SJCRH30 (cell line): ENCODE data around the gene ARHGAP26. TPM values are rescaled to one million over a fixed set of nuclear protein-coding genes. Genes with fewer than 3 reads are reported as not detected.
"Not testable (repeated sequence)": the region's sequence is repeated elsewhere in the genome, so short reads cannot be mapped to it uniquely, and the experiment has no call there.

Source experiments
- DNase-seq, 2 experiments: peaks; one replicate each; pipeline ENCODE4 v3.0.0-alpha.2; 2015 to 2020
- H3K27ac ChIP-seq: fragments of 250-450 bp; sonication (Bioruptor Pico); 2 replicates; pipeline ENCODE4 v1.5.1; 2020; ENCODE audit warnings: mild to moderate bottlenecking, moderate library complexity
- H3K27me3 ChIP-seq: fragments of 250-450 bp; sonication (Bioruptor Pico); 2 replicates; pipeline ENCODE4 v1.5.1; 2020; ENCODE audit warnings: mild to moderate bottlenecking, moderate library complexity
- H3K36me3 ChIP-seq: fragments of 250-450 bp; sonication (Bioruptor Pico); 2 replicates; pipeline ENCODE4 v1.5.1; 2020; ENCODE audit warnings: mild to moderate bottlenecking, moderate library complexity
- H3K4me1 ChIP-seq: fragments of 250-450 bp; sonication (Bioruptor Pico); 2 replicates; pipeline ENCODE4 v1.5.1; 2020; ENCODE audit warnings: mild to moderate bottlenecking, moderate library complexity
- H3K4me3 ChIP-seq: fragments of 250-450 bp; sonication (Bioruptor Pico); 2 replicates; pipeline ENCODE4 v1.5.1; 2020; ENCODE audit warnings: mild to moderate bottlenecking, moderate library complexity
- H3K9me3 ChIP-seq: fragments of 250-450 bp; sonication (Bioruptor Pico); replicated peaks from 2 replicates; pipeline ENCODE4 v1.5.1; 2020; ENCODE audit warnings: mild to moderate bottlenecking, moderate library complexity
- total RNA-seq: library from RNA; depleted of rRNA; stranded (reverse); fragments of >200 nt; shearing (Covaris generic); gene quantifications from 2 replicates; pipeline ENCODE4 v1.2.3, GENCODE V29; 2014

ARHGAP26 gene
- total RNA-seq, 1 experiment from 2014 or later = 16.9 TPM

DNA sequence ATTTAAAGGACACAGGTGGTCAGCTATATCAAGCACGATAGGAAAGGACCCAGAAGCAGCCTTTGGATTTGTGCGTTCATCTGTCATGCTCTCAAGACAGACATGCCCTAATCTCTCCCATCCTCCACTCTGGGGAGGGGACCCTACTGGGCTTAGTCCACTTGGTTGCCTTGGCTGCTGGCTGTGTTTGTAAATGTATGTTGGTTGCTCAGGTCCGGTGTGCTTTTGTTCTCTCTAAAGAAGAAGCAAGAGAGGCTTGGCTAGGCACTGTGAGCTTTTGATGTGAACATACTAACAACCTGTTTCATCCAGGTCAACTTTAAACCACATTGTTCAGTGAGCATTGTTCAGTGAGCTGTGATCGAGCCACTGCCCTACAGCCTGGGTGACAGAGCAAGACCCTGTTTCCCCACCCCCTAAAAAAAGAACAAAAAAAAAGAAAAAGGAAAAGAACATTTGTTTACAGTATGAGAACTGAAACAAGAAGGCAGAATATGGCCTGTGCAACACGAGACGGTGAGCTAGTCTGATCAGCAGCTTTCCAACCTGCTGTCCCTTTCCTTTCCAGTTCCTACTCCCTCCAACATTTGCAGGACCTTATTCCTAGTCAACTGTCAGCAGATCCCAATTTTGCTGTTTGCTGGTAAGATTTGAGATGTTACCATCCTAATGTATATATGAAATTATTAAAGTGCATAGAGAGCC, 228.3 kb downstream of the ARHGAP26 start:
- H3K36me3 ChIP-seq = no peaks in the 10 kb centered on the region; the same call in 1 of the 2 replicates
- DNase-seq = no peak

DNA sequence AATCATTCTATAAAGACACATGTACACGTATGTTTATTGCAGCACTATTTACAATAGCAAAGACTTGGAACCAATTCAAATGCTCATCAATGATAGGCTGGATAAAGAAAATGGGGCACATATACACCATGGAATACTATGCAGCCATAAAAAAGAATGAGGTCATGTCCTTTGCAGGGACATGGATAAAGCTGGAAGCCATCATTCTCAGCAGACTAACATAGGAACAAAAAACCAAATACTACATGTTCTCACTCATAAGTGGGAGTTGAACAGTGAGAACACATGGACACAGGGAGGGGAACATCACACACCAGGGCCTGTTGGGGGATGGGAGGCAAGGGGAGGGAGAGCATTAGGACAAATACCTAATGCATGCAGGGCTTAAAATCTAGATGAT, 230.4 kb downstream of the ARHGAP26 start:
- H3K9me3 ChIP-seq, H3K27me3 ChIP-seq, H3K4me3 ChIP-seq, DNase-seq, H3K27ac ChIP-seq, H3K4me1 ChIP-seq, H3K36me3 ChIP-seq: not testable (repeated sequence)

More for the DNA sequence above, 228.3 kb downstream of the ARHGAP26 start:
- no peak overlapping the region for H3K4me3 ChIP-seq
- no peaks in the 10 kb centered on the region for H3K27me3 ChIP-seq
- no peak overlapping the region for H3K27ac ChIP-seq
- no peaks in the 10 kb centered on the region; the same call in 1 of the 2 replicates for H3K9me3 ChIP-seq
- no peaks in the 10 kb centered on the region for H3K4me1 ChIP-seq

DNA sequence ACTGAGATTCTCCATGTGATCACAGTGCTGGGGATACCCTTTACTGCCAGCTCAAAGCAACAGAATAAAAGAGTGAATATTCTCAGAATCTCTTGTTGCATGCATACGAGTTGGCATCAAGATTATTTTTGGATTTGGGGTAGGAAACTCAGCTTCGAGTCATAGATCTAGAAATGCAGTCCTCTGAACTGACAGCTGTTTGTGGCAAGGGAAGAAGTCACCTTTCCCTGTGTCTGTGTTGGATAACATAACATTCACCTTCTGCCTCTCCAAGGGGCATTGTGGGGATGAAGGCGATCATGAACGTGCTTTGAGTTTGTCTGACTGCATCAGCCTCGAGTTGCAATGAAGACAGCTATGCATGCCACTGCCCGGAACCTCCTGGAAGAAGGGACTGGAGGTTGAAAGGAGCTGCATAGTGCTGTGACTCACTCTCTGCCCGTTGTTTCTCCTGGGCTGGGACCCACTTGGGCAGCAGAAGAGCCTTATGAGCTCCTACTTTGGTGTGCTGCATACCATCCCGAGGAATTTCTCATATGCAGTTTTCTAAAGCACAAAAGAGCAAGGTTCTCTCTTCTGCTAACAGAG, 231.7 kb downstream of the ARHGAP26 start:
- H3K9me3 ChIP-seq = no peaks in the 10 kb centered on the region
- no peaks in the 10 kb centered on the region for H3K27me3 ChIP-seq
- no peaks in the 10 kb centered on the region for H3K4me1 ChIP-seq
- no peak overlapping the region for H3K4me3 ChIP-seq
- DNase-seq = no peak
- no peaks in the 10 kb centered on the region; the same call in 1 of the 2 replicates for H3K36me3 ChIP-seq
- no peak overlapping the region for H3K27ac ChIP-seq

- no peaks in the 10 kb centered on the region for H3K4me1 ChIP-seq
- DNase-seq = peak in 1 of 2 experiments; percentile 61
- no peaks in the 10 kb centered on the region; the same call in 1 of the 2 replicates for H3K36me3 ChIP-seq
Observed at GRCh38 chr5:143002459-143003327, 232.5 kb downstream of the ARHGAP26 start.

GRCh38 chr5:143003328-143003636, 233.1 kb downstream of the ARHGAP26 start:
- no peak for DNase-seq
- Histone ChIP-seq H3K4me1 (no peaks in the 10 kb centered on the region), H3K27me3 (no peaks in the 10 kb centered on the region), H3K27ac (no peak overlapping the region), H3K4me3 (no peak overlapping the region), H3K36me3 (no peaks in the 10 kb centered on the region; the same call in 1 of the 2 replicates), H3K9me3 (no peaks in the 10 kb centered on the region)

More at GRCh38 chr5:143002459-143003327, 232.5 kb downstream of the ARHGAP26 start:
- H3K27ac ChIP-seq = no peak overlapping the region
- H3K27me3 ChIP-seq = no peaks in the 10 kb centered on the region
- no peaks in the 10 kb centered on the region for H3K9me3 ChIP-seq
- no peak overlapping the region for H3K4me3 ChIP-seq

GRCh38 chr5:143004361-143005145, 234.4 kb downstream of the ARHGAP26 start:
- H3K27me3 ChIP-seq = no peaks in the 10 kb centered on the region
- no peak overlapping the region for H3K4me3 ChIP-seq
- H3K27ac ChIP-seq = no peak overlapping the region
- H3K9me3 ChIP-seq = no peaks in the 10 kb centered on the region
- H3K4me1 ChIP-seq = no peaks in the 10 kb centered on the region
- no peaks in the 10 kb centered on the region; the same call in 1 of the 2 replicates for H3K36me3 ChIP-seq
- DNase-seq = no peak

DNA sequence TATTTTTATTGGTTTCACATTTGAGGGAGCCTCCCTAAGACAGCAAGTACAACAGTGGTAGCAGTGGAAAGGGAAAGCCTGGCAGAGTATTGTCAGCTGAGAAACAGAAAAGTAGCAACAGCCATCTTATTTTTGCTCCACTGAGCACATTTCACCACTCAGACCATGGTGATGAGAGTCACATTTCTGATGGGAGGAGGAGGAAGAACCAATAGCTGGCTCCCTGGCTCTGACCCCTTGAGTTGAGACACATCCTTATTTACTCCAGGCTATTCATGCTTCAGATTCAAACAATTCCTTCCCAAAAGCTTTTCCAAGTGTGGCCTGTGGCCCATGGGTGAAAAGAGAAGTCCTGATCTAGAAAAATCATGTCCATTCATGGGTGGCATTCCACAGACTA, 236.3 kb downstream of the ARHGAP26 start:
- no peaks in the 10 kb centered on the region for H3K9me3 ChIP-seq
- no peak overlapping the region for H3K27ac ChIP-seq
- no peaks in the 10 kb centered on the region; the same call in 1 of the 2 replicates for H3K36me3 ChIP-seq
- peaks cover 7% of the 10 kb centered on the region for H3K4me1 ChIP-seq
- no peaks in the 10 kb centered on the region for H3K27me3 ChIP-seq
- H3K4me3 ChIP-seq = no peak overlapping the region
- DNase-seq = no peak

- Histone ChIP-seq H3K9me3 (no peaks in the 10 kb centered on the region), H3K27me3 (no peaks in the 10 kb centered on the region)
- no peak for DNase-seq
Observed at GRCh38 chr5:143008032-143008431, 237.9 kb downstream of the ARHGAP26 start.

GRCh38 chr5:143008809-143009521, 238.8 kb downstream of the ARHGAP26 start:
- DNase-seq = no peak
- no peaks in the 10 kb centered on the region for H3K36me3 ChIP-seq
- no peak overlapping the region for H3K4me3 ChIP-seq
- peaks cover 11% of the 10 kb centered on the region for H3K4me1 ChIP-seq
- no peaks in the 10 kb centered on the region for H3K27me3 ChIP-seq
- no peaks in the 10 kb centered on the region for H3K9me3 ChIP-seq
- no peak overlapping the region for H3K27ac ChIP-seq

More at GRCh38 chr5:143008032-143008431, 237.9 kb downstream of the ARHGAP26 start:
- H3K27ac ChIP-seq = no peak overlapping the region
- H3K4me1 ChIP-seq = peaks cover 11% of the 10 kb centered on the region
- no peaks in the 10 kb centered on the region for H3K36me3 ChIP-seq
- H3K4me3 ChIP-seq = no peak overlapping the region

GRCh38 chr5:143010351-143010750, 240.2 kb downstream of the ARHGAP26 start:
- Histone ChIP-seq H3K4me3 (no peak overlapping the region), H3K27me3 (no peaks in the 10 kb centered on the region), H3K4me1 (peaks cover 11% of the 10 kb centered on the region), H3K9me3 (no peaks in the 10 kb centered on the region), H3K27ac (no peak overlapping the region), H3K36me3 (no peaks in the 10 kb centered on the region)
- no peak for DNase-seq

DNA sequence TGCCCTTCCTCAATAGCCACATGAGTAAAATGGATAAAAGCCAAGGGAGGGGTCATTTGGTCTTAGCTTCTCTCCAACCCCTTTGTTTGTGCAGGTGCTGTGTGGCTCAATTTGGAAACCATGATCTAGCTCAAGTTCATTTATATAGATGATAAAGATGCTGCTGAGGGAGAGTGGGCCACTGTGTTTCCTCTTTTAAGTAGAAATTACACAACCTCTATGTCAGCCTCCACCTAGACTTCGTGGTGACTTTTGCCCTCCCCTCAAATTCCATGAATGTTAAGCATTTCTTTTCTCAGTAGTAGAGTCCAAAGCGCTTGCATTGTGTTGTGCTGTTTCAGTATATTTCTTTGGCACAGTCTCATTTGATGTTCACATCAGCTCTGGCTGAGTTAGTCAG, 241.4 kb downstream of the ARHGAP26 start:
- Histone ChIP-seq H3K4me3 (no peak overlapping the region), H3K9me3 (no peaks in the 10 kb centered on the region), H3K36me3 (no peaks in the 10 kb centered on the region), H3K27ac (no peak overlapping the region), H3K4me1 (peaks cover 11% of the 10 kb centered on the region), H3K27me3 (no peaks in the 10 kb centered on the region)
- no peak for DNase-seq

GRCh38 chr5:143013176-143013891, 243.2 kb downstream of the ARHGAP26 start:
- Histone ChIP-seq H3K36me3 (no peaks in the 10 kb centered on the region), H3K4me3 (no peak overlapping the region), H3K27me3 (no peaks in the 10 kb centered on the region), H3K9me3 (no peaks in the 10 kb centered on the region), H3K4me1 (peaks cover 11% of the 10 kb centered on the region), H3K27ac (no peak overlapping the region)
- DNase-seq = no peak

DNA sequence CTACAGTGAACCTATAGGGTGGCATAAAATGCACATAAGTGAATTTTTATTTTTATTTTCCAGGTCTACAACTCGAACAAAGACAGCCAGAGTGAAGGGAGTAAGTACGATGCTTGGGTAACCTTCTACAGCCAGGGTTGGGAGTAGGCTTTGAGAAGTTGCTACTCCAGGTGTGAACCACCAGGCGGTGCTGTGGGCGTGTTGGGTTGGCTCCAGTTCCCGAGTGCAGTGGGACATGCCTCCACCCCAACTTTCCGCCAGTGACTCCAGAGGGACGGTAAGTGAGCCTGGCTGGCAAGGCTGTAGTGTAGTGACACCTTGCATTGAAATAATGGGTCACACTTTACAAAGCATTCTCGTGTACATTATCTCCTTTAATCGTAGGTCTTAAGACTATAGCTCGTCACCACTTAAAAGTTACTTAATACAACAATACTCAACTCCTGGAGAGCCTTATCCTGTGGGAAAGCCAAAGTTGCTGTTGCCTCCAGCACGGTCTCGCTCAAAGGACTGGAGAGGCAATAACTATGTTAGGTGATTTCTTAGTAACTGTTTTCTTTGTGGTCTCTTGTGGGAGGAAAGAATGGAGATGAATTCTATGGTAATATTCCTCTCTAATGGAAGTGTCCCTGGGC, 244.0 kb downstream of the ARHGAP26 start:
- peaks cover 11% of the 10 kb centered on the region for H3K4me1 ChIP-seq
- no peaks in the 10 kb centered on the region for H3K9me3 ChIP-seq
- peak; percentile 61 to 70 for DNase-seq
- H3K27me3 ChIP-seq = no peaks in the 10 kb centered on the region
- no peak overlapping the region for H3K27ac ChIP-seq
- no peak overlapping the region for H3K4me3 ChIP-seq
- no peaks in the 10 kb centered on the region for H3K36me3 ChIP-seq
